HG02970 (cell line): Measurements from ENCODE around the gene AGMO.
"Not testable (repeated sequence)": the region's sequence is repeated elsewhere in the genome, so short reads cannot be mapped to it uniquely, and the experiment has no call there.

Experiments used
- ATAC-seq: cut with Tn5 transposase; IDR thresholded peaks from one replicate; pipeline ENCODE4 v1.9.1; 2021; ENCODE audit warnings: mild to moderate bottlenecking, moderate library complexity, moderate number of reproducible peaks; ENCODE audit not compliant: unreplicated experiment, low FRiP score

Gene AGMO

DNA sequence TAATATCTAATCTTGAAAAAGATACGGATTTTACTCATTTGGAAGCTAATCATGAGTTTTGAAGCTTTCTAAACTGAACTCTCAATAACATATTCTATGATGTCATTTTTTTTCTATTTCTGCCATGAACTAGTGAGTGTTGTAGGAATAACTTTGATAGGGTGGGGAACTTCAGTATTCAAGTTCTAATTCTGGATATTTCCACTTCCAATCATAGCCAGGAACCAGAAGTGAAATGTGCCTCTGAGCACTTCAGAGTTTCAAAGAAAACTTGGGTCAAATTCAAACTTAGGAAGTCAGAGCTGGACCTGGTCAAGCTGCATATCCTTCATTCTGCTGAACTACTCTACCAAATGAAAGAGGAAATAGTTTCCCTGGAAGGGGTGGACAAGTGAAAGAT is 847 bp downstream of the AGMO start:
- ATAC-seq, result no peak

- ATAC-seq, result no peak
Measured at GRCh38 chr7:15559416-15559928, 2.3 kb downstream of the AGMO start.

DNA sequence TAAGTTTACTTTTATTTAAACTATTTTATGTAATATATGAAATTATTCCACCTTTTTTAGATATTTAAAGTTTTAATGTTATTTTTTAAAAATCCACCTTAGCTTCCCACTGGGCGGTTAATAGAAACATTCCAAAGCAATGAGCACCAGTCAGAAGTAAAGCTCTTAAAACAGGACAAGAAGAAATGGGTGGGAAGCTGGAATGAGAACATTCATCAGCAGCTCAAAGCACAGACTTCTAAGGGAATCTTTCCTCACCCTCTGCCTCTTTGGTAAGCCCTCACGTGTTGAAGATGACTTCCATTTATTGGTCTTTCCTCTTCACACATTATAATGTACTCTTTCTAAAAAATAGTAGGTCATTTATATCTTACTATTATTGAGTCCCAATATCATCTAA is 3.1 kb downstream of the AGMO start:
- no peak for ATAC-seq

DNA sequence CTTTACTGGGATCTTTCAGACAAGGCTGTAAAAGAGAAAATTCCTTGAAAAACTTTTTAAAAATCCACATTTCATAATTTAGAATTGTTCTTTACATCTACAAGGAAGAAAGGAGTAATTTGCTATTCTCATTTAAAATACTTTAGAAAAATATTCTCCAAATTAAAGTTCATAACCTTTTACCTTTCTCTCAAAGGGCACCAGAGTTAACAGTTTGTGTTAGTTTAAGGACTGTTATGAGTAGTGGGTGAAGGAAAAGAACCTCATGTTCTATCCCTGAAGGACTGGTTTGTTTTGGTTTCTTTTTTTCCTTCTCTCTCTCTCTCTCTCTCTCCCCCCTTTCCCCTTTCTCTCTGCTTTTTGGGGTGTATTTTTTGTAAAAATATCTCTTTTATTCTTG is 4.1 kb downstream of the AGMO start:
- ATAC-seq, result no peak

GRCh38 chr7:15557186-15557585 is 4.6 kb downstream of the AGMO start:
- no peak for ATAC-seq

GRCh38 chr7:15556339-15557105 is 5.3 kb downstream of the AGMO start:
- ATAC-seq, result no peak

DNA sequence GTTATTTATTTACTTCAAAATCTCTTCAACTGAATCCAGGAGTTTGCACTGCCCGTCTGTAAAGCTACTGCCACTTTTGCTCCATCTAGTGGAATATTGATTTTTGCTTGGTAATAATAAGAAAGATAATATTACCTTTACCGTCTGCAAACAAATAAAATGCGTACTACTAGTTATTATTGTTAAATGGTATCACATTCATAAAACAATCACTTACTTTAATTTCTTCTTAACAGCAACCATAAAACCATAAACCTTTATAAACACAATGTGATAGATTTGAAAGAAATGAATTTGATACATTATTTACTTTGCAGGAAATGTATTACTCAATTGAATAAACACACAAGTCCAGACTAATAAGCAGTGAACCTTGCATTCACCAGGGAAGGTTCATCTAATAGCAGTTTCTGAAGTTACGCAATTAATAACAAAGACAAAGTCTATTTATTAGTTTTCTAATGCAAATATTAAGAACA is 6.4 kb downstream of the AGMO start:
- ATAC-seq, result no peak

GRCh38 chr7:15554744-15555143 is 7.1 kb downstream of the AGMO start:
- ATAC-seq, result no peak

DNA sequence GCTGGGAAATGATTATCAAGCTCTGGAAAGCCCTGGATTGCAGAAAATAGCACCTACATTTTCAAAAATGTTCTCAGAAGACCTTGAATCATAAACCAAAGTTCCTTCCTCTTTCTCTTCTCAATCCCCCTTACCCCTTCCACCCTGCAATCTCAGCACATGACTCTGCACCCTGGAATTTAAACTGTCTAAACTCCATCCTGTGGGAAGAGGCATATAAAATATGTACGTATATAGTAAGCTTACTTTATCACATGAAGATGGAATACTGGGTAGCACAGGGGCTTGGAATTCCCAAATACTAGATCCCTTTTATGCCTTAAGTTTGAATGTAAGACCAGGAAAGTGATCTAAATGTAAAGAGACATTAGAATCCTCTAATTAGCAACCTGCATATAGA is 7.7 kb downstream of the AGMO start:
- no peak for ATAC-seq

DNA sequence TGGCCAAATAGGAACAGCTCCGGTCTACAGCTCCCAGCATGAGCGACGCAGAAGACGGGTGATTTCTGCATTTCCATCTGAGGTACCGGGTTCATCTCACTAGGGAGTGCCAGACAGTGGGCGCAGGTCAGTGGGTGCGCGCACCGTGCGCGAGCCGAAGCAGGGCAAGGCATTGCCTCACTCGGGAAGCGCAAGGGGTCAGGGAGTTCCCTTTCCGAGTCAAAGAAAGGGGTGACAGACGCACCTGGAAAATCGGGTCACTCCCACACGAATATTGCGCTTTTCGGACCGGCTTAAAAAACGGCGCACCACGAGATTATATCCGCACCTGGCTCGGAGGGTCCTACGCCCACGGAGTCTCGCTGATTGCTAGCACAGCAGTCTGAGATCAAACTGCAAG is 14.5 kb downstream of the AGMO start:
- not testable (repeated sequence) for ATAC-seq

DNA sequence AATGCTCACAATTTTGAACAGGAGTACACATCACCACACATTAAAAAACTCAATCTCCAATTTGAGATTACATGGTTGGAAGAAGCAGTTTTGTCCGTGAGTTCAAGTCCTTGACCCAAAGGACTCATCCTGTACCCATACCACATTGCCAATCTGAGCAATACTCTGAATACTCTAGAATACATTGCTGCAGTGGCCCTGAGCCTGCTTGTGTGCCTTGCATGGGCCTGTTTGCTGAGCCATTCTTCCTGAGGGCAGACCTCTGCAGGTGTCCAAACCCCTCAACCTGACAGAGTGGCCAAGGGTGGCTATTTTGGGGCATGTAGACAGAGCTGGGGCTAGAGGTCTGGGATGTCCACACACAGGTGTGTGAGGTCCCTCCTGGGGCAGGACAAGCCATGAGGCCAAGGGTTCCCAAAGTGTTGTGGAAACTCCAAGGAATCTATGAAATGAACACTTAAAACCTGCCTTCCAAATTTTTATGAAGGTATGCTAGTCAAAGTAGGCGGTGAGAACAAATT is 15.5 kb downstream of the AGMO start:
- ATAC-seq, result no peak

DNA sequence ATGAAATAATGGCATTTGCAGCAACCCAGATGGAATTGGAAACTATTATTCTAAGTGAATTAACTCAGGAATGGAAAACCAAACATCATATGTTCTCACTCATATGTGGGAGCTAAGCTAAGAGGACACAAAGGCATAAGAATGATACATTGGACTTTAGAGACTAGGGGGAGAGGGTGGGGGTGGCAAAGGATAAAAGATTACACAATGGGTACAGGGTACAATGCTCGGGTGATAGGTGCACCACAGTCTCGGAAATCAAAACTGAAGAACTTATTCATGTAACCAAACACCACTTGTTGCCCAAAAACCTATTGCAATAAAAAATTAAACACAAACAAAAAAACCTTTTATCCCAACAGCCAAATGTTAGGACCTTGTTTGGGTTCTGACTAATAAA is 17.8 kb downstream of the AGMO start:
- no peak for ATAC-seq

DNA sequence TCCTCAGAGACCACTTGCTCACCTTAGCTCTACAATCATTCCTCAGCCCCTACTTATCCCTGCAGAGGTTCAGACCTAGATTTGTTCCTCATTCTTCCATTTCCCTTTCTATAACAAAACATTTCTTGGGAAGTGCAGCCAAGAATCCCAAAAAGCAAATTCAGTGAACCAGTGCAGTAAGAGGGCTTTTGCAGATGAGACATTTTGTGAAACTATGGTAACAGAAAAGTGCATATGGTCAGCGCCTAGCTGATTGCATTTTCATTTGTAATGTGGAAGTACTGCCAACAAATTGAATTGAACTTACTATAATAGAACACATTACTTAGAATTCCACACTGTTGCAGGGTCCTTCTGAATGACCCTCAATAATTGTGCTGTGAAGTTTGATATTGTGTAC is 18.6 kb downstream of the AGMO start:
- no peak for ATAC-seq

- ATAC-seq, result no peak
Measured at GRCh38 chr7:15527648-15528047, 34.2 kb downstream of the AGMO start.

GRCh38 chr7:15525652-15526263 is 36.1 kb downstream of the AGMO start:
- no peak for ATAC-seq

- no peak for ATAC-seq
Measured at GRCh38 chr7:15524077-15524476, 37.7 kb downstream of the AGMO start.

DNA sequence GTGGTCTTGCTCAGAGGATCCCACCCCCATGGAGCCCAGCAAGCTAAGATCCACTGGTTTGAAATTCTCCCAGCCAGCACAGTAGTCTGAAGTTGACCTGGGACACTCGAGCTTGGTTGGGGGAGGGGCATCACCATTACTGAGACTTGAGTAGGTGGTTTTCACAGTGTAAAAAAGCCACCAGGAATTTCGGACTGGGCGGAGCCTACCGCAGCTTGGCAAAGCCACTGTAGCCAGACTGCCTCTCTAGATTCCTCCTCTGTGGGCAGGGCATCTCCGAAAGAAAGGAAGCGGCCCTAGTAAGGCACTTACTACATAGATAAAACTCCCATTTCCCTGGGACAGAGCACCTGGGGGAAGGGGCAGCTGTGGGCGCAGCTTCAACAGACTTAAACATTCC is 44.0 kb downstream of the AGMO start:
- ATAC-seq, result not testable (repeated sequence)

- no peak for ATAC-seq
Measured at GRCh38 chr7:15515252-15515651, 46.6 kb downstream of the AGMO start.

- ATAC-seq, result no peak
Measured at GRCh38 chr7:15508258-15508657, 53.6 kb downstream of the AGMO start.

DNA sequence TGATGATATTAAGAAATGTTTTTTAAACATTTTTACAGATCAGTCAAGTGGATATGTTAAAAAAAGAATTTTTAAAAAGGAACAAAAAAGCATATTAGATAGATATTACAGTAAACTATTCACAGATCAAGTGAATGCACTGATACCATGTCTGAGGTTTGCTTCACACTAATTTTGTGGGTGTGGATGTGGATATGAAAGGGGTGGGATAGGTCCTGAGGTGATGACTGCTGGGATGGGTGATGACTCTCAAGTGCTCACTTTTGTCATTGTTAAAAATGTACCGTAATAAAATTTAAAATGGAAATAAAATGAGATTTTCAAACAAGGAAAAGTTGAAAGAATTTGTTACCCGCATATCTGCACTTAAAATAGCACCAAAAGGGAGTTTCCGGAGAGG is 54.1 kb downstream of the AGMO start:
- no peak for ATAC-seq

- ATAC-seq, result no peak
Measured at GRCh38 chr7:15507171-15507570, 54.6 kb downstream of the AGMO start.

GRCh38 chr7:15505761-15506160 is 56.1 kb downstream of the AGMO start:
- ATAC-seq, result no peak
